Stimulated activated CD4-positive, alpha-beta T cell treated with anti-CD3 and anti-CD28 coated beads, Interleukin-15, amount 100 ng/mL, for 24 hours (primary cell): Measurements from ENCODE around the gene LDLRAD4.
A peak's percentile ranks its signal among the peaks of the same experiment; 100 is the strongest.

ENCODE experiments used
- DNase-seq: peaks from one replicate; pipeline ENCODE4 v3.0.0-alpha.2; 2020

The LDLRAD4 gene

DNA sequence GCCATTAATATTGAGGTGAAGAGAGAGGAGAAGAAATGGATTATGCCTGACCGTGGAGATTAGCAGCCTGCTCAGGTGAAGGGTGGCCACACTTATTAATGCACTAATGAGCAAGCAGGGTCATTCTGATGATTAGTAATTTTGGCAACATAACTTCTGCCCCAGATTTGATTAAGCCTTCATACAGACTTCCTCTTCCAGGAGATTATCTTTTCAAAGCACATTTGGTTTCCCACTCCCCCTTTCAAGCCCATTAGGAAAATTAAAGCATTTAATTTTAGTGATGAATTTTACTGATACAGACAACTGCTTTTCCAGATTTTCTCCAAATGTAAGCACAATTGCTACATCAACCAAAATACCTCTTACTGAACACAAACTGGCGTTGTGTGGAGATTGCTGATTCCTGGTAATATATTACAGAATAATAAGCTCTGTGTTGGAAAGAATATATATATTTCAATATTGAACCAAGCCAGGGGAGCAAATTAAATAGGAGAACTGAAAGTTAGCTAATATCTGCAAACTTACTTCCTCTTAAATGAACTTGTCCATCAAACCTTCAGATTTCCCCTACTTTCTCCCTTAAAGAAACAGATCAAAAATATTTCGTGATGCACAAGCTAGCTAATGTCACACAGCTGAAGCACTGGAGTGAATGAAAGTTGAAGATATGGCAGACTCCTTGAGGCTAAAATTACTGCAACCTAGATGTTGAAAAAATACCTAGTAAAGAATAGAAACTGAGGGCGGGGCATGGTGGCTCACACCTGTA is 367.0 kb downstream of the LDLRAD4 start:
- DNase-seq = no peak

DNA sequence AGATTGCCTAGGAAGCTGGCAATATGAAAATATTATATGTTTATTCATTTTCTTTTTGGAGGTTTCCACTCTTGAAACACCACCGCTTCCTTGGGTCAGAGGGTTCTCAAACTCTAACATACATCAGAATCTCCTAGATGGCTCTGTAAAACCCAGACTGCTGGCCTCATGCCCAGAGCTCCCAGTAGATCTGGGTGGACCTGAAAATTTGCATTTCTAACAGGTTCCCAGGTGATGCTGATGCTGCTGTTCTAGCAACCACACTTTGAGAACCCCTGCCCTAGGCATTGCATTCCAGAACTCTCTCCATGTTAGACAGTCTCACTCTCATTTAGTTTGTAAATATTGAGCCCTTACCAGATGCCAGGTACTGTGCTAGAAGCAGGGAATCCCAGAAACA is 368.4 kb downstream of the LDLRAD4 start:
- DNase-seq = no peak

DNA sequence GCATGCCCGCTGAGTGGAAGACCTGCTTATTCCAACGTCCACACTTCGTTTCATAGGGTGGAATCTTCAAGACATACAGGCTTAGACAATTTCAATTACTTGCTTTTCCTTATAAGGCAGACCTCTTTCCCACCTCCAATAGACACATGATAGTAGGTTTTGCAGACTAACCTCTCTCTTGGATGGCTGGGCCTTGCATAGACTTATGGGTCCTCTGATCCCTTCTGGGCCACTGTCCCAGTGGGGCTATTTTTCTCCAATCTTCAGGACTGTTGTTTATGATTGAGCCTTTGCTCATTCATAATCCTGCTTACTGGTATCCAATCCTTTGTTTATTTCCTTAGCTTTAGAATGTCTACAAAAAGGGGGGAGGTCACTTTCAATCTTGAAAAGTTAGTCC is 368.9 kb downstream of the LDLRAD4 start:
- DNase-seq = no peak

DNA sequence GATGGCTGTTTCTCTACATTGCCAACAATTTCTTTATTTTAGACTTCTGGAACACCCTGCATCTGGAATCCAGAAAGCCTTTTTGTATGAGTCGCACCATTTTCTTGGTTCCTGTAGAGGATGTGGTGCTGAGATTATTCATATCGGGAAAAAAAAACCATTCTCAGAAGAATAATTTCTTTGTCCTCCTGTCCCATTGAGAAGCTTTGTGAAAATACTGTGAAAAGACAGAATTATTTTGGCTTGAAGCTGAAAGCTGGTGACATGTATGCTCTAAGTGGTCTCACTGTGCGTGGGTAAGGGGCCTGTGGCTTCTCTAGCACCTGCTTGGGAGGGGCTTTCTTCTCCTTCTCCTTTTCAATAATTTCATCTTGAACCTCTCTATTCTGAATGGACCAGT is 369.4 kb downstream of the LDLRAD4 start:
- no peak for DNase-seq

DNA sequence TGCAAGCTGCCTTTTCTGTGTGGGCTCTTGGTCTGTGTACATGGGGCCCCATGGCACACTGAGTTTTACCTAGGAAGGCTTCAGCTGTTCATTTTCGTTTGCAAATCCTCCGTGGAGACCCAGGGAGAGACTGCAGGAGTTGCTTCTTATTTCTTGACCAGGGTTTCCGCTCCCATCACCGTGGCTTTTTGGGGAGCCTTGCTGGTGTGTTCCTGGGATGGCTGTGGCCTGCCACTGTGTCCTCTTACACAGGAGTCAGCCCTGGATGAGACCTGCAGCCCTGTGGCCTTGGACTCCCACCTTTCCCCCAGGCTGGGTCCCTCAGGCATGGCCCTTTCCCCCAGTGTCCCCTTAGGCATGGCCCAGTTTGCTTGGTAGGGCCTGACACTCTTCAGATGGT is 370.8 kb downstream of the LDLRAD4 start:
- DNase-seq = no peak

DNA sequence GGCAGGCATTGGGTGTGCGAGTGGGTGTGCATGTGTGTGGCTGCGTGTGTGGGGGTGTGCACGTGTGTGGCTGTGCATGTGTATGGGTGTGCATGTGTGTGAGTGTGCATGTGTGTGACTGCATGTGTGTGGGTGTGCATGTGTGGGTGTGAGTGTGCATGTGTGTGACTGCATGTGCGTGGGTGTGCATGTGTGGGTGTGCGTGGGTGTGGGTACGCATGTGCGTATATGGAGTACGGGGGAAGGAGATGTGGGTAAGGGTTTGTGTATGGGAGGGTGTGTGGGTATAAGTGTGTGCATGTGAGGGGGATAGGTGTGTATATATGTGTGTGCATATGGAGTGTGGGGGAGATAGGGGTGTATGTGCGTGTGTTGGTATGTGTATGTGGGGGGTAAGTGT is 371.4 kb downstream of the LDLRAD4 start:
- DNase-seq = no peak

DNA sequence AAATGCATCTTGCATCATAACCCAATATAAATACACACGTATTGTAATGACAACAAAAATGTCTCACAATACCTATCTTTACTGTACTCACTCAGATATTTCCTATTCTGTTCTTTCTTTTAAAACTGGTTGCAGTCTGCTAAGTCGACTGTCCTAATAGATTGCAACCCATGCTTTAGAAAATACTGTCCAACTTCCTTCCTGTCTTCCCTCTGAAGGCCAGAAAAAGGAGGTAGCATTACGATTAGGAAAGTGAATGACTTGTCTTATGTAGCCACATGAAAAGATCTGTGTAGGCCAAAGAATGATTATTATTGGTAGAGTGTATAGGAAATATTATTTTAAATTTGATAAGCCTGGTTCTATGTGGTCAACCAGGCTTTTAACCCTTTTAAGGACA is 373.7 kb downstream of the LDLRAD4 start:
- DNase-seq = no peak

DNA sequence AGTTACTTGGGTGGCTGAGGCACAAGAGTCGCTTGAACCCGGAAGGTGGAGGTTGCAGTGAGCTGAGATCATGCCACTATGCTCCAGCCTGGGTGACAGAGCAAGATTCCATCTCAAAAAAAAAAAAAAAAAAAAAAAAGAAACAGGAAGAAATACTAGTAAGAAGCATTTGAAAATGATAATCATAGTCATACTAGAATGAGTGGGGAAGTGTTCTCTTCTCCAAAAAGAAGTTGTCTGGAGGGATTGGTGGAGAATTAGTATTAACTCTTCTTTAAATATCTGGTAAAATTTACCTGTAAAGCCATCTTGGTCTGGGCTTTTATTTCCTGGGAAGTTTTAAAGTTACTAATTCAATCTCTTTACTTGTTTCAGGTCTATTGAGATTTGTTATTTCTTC is 376.0 kb downstream of the LDLRAD4 start:
- DNase-seq = no peak

DNA sequence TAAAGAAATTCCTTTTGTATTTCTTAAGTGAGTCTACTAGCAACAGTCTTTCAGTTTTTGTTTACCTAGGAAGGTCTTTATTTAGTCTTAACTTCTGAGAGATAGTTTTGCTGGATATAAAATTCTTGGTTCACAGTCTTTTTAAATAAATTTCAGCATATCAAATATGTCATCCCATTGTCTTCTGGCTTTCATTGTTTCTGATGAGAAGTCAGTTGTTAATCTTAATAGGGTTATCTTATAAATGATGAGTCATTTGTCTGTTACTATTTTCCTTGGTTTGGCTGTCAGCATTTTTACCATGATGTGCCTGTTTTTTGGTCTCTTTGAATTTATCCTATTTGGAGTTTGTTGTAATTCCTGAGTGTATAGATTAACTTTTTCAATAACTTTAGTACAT is 378.5 kb downstream of the LDLRAD4 start:
- no peak for DNase-seq

DNA sequence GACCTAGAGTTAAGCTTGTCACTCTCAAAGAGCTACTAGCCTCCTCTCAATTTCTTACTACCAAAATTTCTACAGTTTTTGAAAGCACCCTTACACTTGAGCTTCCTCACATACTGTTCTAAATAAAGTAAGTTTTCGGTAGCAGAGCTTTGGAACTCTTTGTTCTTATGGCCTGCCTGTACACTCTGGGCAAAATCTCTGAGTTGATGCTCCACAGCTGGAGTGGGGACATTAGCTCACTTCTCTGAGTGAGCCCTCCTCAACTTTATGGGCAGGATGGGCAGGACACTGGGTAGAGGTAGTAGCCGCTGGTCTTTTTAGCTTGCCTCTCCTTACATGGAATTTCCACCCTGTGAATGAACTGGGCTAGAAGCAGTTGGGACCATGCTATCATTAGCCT is 380.0 kb downstream of the LDLRAD4 start:
- DNase-seq = no peak

DNA sequence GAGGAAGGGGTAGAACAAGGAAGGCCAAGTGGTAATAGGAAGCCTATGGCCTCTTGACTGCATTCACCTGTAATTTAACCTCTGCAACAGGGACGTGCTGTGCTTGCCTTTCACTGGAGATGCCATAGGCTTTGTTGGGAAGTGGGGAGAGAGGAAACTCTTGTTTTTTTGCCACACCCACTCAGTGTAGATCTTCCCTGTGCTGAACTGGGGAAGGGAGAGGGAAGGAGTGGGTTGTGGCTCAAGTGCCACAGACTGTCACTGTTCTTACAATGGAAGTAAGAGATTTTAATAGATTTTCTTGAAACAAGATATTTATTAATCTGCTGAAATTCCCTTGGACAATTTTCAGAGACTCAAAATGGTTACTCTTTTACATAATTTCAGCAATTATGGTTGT is 380.5 kb downstream of the LDLRAD4 start:
- DNase-seq = no peak

DNA sequence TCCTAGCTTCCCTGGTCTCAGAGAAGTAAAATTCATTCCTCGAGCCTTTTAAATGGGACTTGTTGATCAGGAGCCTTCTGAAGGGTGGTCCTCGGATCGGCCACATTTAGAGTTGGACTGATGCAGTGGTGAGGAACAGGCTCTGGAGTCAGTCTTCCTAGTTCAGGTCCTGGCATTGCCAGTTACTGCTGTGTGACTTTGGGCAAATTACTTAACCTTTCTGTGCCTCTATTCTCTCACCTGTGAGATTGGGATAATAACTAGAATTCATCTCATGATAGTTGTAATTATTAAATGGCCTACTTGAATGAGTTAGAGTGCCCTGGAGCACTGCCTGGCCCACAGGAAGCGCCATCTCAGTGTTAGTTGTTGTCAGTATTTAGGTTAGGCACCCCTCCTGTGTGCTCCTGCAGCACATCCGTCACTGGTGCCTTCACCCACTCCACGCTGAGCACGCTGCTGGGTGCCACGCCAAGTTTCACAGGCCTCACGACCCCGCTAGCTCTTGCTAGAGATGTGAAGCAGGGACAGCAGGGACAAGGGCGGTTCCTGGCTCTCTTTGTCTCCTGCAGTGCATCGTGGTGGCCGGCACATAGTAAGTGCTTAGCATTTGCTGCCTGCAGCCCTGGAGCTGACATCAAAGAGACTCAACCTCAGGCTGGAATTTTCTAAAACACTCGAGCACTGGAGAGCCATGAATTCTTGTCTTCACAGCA is 384.9 kb downstream of the LDLRAD4 start:
- no peak for DNase-seq

DNA sequence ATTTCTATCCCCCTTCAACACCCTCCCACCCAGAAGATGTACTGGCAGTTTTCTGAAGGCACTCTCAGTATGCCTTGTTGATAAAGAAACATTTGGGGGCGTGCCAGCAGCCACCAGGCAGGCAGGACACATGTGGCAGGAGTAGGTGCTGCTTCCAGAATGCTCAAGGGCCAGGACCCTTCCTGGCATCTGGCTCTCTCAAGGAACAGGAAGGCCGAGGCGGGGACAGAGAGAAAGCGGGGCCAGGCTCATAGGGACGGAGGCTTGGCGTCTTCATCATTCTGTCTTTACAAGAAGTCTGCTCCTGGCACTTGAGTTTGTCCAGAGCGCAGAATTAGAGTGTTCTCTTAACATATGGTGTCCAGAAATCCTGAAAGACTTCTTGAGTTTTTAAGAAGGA is 386.2 kb downstream of the LDLRAD4 start:
- no peak for DNase-seq

DNA sequence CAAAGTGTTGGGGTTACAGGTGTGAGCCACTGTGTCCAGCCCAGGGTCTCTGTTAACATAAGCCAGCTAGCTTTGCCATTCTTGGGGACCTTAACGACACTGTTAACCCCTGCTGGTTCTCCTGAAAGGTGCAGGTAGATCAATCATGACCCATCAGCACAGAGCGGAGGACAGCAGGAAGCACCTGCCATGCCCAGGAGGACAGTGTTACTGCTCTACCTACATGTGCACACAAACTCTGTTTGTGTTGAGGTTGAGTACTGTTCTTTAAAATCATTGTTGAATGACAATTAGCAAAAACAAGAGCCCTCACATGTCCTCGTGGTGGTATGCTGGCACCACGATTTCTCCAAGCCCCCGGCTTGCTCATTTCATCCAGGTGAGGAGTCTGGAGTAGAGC is 386.9 kb downstream of the LDLRAD4 start:
- DNase-seq = no peak

DNA sequence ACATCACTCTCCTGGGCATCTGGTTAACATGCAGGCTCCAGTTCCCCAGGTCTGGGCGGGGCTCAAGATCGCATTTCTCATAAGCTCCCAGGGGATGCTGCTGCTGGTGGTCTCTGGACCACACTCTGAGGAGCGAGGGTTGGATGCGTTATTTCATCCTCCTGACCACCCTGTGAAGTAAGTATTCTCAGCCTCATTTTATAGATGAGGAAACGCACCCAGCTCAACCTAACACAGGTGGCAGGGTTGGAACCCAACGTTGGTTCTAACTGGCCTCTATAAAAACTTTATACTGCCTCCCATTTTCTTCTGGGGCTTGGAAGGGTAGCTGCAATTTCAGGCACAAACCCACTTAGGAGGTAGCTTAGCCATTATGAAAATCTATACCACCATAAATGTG is 387.3 kb downstream of the LDLRAD4 start:
- no peak for DNase-seq

DNA sequence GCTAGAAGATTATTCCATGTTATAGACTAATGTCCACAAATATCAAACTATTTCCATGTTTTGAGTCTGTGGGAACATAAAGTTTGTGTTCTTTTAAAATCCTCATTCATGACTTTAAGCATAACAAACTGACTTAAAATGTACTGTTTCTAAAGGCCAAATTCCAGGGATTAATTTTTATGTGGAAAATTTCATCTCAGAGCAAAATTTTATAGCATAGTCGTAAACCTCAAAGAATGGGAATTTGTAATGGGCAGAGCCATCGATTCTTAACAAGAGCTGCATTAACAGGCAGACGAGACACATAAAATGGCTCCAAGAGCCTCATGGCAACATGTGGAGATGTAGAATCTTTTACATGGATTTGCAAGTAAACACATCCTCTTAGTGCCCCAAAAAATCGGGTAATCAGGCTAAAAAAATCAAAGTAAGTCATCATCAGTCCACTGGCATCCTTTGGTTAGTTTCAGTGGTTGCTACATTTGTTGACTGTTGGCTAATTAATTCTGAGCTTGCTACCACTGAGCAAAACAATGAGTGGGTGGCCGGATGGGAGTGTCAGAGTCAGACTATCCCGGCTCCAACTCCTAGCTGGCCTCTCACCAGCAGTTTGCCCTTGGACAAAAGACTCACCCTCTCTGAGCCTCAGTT is 388.2 kb downstream of the LDLRAD4 start:
- no peak for DNase-seq

DNA sequence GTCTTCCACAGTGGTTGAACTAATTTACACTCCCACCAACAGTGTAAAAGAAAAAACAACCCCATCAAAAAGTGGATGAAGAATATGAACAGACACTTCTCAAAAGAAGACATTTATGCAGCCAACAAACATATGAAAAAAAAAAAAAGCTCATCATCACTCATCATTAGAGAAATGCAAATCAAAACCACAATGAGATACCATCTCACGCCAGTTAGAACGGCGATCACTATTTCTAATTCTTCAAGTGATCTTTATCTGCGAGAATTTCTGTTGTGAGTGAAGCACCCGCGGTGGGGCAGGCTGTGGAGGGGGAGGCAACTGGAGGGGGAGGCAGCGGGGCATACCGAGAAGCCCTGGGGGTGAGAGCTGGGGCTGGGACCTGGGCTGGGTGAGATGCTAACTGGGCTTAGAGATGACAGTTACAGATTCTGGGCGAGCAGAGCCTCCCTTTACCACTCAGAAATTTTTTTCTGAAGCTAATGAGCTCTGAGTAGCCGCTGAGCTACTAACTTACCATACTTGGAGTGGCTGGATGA is 389.5 kb downstream of the LDLRAD4 start:
- DNase-seq = peak; percentile 50

DNA sequence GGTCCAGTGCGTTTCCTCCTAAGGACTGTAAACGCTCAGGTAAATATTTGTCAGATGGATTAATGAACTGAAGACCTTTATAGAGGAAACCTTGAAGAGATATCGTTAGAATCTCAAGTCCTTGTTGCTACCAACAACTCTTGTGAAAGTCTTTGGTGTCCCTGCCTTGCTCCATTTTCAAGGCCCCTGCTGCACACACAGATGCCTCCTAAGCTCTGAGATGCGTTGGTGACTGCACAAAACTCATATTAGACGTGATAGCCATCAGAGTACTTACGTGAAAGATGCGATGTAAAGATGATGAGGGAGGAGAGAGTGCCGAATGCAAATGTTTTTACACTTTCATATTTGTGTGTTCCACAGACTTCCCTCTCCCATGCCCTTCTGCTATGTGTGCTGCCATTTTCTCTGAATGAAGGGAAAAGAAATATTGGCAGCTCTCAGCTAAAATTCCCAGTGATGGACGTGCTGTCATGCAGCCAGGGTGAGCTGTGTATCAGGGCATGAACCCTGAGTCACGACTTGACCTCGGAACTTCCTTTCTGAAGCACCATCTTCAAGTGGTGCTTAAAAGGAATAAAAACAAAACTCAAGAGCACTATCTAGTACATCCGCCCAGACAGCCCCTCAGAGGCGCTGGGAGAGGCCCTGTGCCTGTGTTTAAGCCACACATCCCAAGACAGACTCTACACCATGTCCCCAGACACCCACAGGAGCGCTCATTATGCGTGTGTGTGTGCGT is 390.4 kb downstream of the LDLRAD4 start:
- peak; percentile 52 for DNase-seq

DNA sequence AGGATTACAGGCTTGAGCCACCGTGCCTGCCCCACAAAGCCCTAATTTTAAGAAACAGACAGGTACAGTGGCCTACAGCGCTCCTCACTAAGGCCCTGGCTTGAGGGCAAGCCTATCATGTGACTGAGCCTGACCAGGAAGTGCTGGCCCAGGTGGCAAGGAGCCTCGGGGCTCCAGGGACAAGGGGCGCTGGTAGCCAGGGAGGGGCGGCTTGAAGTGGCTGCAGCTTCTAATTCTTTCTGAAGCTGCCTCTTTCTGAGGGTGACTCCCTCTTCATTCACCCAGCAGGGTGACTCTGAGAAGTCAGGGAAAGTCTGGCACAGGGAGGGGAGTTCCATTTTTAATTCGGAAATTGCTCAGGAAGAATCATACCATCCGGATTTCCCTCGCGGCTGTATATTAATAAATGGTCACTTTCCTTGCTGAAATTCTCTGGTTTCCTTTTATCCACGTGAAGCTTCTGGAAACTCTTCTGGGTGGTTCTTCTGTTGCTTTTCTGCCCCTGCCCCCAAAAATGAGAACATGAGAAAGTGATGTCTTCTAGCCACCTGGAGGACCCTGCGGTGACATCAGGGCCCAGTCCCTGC is 392.1 kb downstream of the LDLRAD4 start:
- no peak for DNase-seq

DNA sequence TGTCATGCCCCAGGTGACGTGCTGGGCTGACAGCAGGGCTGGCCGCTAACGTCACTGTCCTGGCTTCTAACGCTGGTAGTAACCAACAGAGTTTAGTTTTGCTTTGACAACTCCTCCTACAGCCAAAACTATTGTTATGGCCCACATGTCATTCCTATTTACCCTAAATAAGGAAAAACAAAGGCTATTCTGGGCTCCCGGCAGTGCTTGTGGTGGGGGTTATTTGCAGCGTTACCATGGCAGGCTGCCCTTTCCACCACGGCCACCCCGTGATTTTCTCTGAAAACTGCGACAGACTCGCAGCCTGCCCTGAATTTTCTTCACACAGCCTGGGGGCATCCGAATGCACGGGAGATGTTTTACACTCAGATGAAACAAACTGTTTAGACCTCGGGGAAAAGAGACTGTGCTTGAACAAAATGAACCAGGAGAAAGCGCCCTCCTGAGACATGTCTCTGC is 392.6 kb downstream of the LDLRAD4 start:
- no peak for DNase-seq

DNA sequence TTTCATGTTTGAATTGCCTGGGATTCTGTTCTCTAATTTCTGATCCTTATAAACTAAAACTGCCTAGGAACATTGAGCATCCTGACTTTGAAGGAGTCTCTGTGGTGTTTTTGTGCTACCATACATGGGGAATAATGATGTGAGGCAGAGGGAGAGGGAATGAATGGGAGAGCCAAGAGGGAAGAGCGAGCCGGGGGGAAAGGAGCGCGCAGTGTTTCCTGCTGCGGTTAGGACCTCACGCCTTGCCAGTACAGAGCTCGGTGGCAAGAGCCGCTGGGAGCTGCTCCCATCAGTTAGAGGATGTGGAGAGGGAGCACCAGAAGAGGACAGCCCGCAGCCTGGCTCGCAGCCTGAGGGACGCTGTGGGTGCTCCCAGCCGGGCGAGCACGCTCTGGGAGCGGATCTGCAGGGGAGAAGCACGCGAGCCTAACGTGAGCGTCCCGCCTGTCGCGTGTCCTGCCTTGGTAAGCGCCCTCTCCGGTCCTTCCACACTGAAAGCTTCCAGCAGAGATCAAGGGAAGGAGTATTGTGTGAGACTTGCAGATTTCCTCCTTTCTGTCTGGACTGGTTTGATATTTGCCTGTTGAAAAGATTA is 393.1 kb downstream of the LDLRAD4 start:
- peak; percentile 36 for DNase-seq
